ENCODE results near the gene PTPRD. TPM values are rescaled to one million over a fixed set of nuclear protein-coding genes. Genes with fewer than 3 reads are reported as not detected.

PTPRD gene
- total and polyA plus RNA-seq, 2 experiments from 2014 or later, result 11.5 to 58.0 TPM

GRCh38 chr9:9102295-9102694, 1510.5 kb downstream of the PTPRD start:
- no peak for DNase-seq (ENCODE audit: low spot score)
- H3K4me1 Mint-ChIP-seq, result peaks cover 8% of the 10 kb centered on the region
- H3K36me3 ChIP-seq (ENCODE audit: insufficient read depth), result no peaks in the 10 kb centered on the region
- no peaks in the 10 kb centered on the region for H4K20me1 ChIP-seq (replicated peaks; ENCODE audit: insufficient read depth)
- H3K27ac Mint-ChIP-seq, result peak overlapping the region; percentile 66
- no peaks in the 10 kb centered on the region for H3K9me2 ChIP-seq (ENCODE audit: insufficient read depth)
- no peaks in the 10 kb centered on the region for H3F3A ChIP-seq (replicated peaks; ENCODE audit: low read depth)
- TF ChIP-seq STAT1 (IDR thresholded peaks at IDR 0.05; ENCODE audit: unreplicated experiment) (no peak), ZNF331 (CRISPR knock-in tag; IDR thresholded peaks at IDR 0.05; ENCODE audit: low read depth) (no peak), CTCF (conservative IDR thresholded peaks at IDR 0.05; ENCODE audit: low read depth in 2 of 2) (no peak)
- H3K9me3 Mint-ChIP-seq, result no peaks in the 10 kb centered on the region
- ATAC-seq, result no peak
- H3K27ac ChIP-seq (ENCODE audit: low read depth), result no peak overlapping the region
- H3K27me3 ChIP-seq (ENCODE audit: insufficient read depth), result no peaks in the 10 kb centered on the region
- H2AFZ ChIP-seq, result no peak overlapping the region
- H3K4me3 ChIP-seq, result no peak overlapping the region
- no peak overlapping the region for H3K4me3 Mint-ChIP-seq
- no peak overlapping the region for H3K4me2 ChIP-seq
- no peaks in the 10 kb centered on the region for H3K27me3 Mint-ChIP-seq (ENCODE audit: insufficient read depth, low read depth, poor library complexity)
- H3K36me3 Mint-ChIP-seq (ENCODE audit: low read depth), result no peaks in the 10 kb centered on the region
- no peaks in the 10 kb centered on the region for H3K79me2 ChIP-seq (replicated peaks; ENCODE audit: insufficient read depth)
- H3K4me1 ChIP-seq (ENCODE audit: insufficient read depth), result no peaks in the 10 kb centered on the region

- Histone ChIP-seq H3K4me3 (no peak overlapping the region), H3K9me2 (ENCODE audit: insufficient read depth) (no peaks in the 10 kb centered on the region), H4K20me1 (replicated peaks; ENCODE audit: insufficient read depth) (no peaks in the 10 kb centered on the region), H3K4me1 (ENCODE audit: insufficient read depth) (0 out of 2 replicates have a peak, but pooled peaks cover 5% of the 10 kb centered on the region), H3K27ac (ENCODE audit: low read depth) (no peak overlapping the region), H3K27me3 (ENCODE audit: insufficient read depth) (no peaks in the 10 kb centered on the region), H3K36me3 (ENCODE audit: insufficient read depth) (no peaks in the 10 kb centered on the region), H2AFZ (no peak overlapping the region), H3K79me2 (replicated peaks; ENCODE audit: insufficient read depth) (no peaks in the 10 kb centered on the region), H3K4me2 (no peak overlapping the region), H3F3A (replicated peaks; ENCODE audit: low read depth) (no peaks in the 10 kb centered on the region)
- TF ChIP-seq REST (IDR thresholded peaks at IDR 0.05; ENCODE audit: unreplicated experiment), result no peak
- TF ChIP-seq JUNB (IDR thresholded peaks at IDR 0.05; ENCODE audit: unreplicated experiment), result no peak
- TF ChIP-seq EZH2 (IDR thresholded peaks at IDR 0.05; ENCODE audit: low read depth, unreplicated experiment), result no peak
- no peak for TF ChIP-seq ZNF114 (CRISPR knock-in tag; IDR thresholded peaks at IDR 0.05)
- TF ChIP-seq EZH2phosphoT487 (IDR thresholded peaks at IDR 0.05; ENCODE audit: unreplicated experiment), result no peak
- no peak for TF ChIP-seq CTCF (conservative IDR thresholded peaks at IDR 0.05; ENCODE audit: low read depth in 2 of 2)
- no peaks in the 10 kb centered on the region for H3K36me3 Mint-ChIP-seq (ENCODE audit: low read depth)
- ATAC-seq, result no peak
- no peak for DNase-seq (ENCODE audit: low spot score)
- no peak overlapping the region for H3K4me3 Mint-ChIP-seq
- H3K27ac Mint-ChIP-seq, result no peak overlapping the region
- H3K9me3 Mint-ChIP-seq, result no peaks in the 10 kb centered on the region
- no peaks in the 10 kb centered on the region for H3K27me3 Mint-ChIP-seq (ENCODE audit: insufficient read depth, low read depth, poor library complexity)
- peaks cover 10% of the 10 kb centered on the region; the same call in 2 of the 3 replicates for H3K4me1 Mint-ChIP-seq
Measured at GRCh38 chr9:9100070-9100469, 1512.7 kb downstream of the PTPRD start.
